Frontal cortex (tissue), 4 donors: ENCODE data around the gene FLAD1. TPM values are rescaled to one million over a fixed set of nuclear protein-coding genes. Genes with fewer than 3 reads are reported as not detected.

ENCODE experiments used
- DNase-seq, 2 donors: peaks; one replicate each; pipeline ENCODE4 v3.0.0; 2012; ENCODE audit warnings: low spot score in 2 of 2
- FAIRE-seq: peaks from 2 replicates; lab custom pipeline; 2012; peaks lifted over from hg19 to GRCh38; lab: Jason Lieb, UNC
- small RNA-seq: library from RNA; depleted of rRNA; stranded (forward); fragments of <200 nt; gene quantifications from one replicate; pipeline ENCODE3, GENCODE V24; 2014
- total RNA-seq: library from RNA; depleted of rRNA; stranded (reverse); fragments of >200 nt; gene quantifications from one replicate; pipeline ENCODE4 v1.2.3, GENCODE V29; 2014
- donor health status: control.
- donor health status: control.
- donor health status: control.

The FLAD1 gene
- total RNA-seq, 1 donor from 2014 or later, result 17.9 TPM

DNA sequence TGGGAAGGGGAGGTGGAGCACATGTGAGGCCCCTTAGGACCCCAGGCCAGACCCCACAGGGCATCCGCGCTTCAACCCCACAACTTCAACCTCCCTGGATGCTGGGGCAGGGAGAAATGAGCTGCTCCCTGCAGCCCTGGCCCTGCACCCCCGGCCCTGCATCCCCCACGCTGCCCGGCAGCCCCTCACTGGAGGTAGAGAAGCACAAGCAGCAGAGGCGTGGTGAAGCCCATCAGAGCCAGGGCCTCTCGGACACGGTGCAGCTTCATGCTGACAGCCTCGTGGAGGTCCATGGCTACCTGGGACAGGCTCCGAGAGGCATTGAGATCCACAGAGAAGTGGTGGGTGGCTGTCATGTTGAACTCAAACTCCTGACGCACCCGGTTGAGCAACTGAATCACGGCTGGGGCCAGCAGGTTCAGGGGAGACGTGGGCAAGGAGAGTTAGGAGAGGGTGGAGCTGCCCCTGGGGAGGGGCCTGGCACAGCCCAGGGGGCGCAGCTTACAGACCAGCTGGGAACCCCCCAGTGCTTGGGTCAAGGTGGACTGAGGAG, 47.2 kb downstream of the FLAD1 start:
- DNase-seq (no peak), FAIRE-seq (no peak)

DNA sequence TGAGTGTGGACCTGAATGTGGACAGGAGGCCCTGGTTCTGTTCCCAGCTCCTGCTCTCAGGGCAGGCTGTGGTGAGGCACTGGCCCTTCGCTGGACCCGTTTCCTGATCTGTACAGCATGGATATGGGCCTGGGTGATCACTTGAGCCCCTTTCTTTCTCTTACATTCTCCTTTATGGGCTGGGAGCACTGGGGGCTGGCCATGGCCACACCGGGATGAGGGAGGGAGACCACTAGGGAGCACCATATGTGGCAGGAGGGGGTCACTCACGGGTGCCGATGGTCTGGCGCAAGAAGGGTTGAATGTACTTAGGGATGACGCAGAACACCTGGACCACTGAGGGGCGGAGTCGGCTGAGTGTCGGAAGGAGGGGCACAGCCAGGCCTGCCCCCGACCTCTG, 47.8 kb downstream of the FLAD1 start:
- DNase-seq (no peak), FAIRE-seq (no peak)

DNA sequence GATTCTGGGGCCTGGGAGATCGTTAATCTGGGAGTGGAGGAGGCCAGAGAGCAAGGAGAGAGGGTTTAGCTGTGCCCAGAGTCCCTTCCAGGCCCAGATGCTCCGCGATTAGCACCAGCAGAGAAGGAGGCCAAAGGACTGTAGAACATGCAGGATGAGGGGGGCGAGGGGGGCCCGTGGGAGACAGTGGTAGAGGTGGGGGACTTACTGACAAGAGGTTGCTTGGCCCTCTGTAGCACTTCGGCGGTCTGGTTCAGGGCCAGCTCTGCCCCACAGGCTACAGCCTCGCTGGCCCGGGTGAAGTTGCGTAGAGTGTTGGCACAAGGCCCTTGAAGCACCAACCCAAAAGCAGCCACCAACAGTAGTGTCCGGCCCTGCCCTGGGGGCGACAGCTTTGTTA, 49.7 kb downstream of the FLAD1 start:
- no peak for FAIRE-seq
- DNase-seq, result no peak

DNA sequence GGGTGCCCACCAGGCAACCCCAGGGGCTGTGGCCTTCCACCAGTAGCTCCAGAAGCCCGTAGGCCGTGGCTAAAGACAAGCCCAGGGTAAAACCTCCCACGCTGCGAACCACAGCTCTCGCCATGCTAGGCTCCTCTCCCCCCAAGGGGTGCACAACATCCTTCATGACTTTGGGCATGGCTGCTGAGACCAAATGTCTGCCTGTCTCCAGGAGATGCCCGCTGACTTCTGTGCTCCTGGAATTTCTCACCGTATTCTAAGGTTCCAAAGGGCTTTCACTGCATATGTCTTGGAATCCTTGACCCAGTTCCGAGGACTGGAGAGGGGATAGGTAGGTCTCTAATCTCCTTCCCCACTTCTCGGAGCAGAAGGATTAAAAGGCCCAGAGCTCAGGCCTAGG, 50.4 kb downstream of the FLAD1 start, which contains the start of the genes DCST1 and DCST2:
Gene DCST1, plus strand, starts transcription at position 301 of the 400 bp plus-strand sequence. CDS start 213 bp downstream, outside the sequence.
Gene DCST2, minus strand, starts transcription at position 258 of the 400 bp plus-strand sequence. Its CDS starts 80 bp downstream, at position 178.
- FAIRE-seq (no peak), DNase-seq (no peak)

DNA sequence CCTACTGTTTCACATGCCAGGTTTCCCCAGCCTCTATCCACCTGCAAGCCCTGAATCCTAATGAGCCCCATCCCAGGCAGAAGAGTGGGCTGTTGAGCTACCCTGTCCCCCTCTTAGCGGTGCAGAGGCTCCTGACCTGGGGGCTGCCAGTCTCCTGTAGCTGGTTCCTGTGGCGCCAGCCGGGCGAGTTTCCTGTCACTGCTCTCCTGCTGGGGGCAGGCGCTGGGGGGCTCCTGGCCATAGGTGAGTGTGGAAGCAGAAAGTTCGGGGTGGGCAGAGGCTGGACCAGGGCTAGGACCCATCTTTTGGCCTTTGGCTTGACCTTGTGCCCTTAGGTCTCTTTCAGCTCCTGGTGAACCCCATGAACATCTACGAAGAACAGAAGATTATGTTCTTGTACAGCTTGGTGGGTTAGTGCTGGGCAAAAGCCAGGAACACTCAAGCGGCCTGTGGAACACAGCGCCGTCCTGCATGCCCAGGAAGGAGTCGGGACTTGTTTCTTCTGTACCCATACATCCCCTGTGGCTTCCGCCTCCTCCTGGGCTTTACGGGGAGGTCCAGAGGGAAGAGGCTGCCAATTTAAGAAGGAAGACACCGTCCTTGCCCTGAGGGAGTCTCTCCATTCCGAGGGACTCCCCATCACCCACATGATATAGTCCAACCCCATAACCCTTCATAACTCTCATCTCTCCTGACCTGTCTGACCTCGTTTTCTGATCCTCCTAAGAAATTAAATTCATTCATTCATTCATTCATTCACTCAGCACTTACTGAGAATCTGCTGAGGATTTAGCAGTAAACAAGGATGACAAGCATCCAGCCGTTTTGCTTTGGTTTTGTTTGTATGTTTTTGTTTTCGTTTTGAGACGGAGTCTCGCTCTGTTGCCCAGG, 51.4 kb downstream of the FLAD1 start:
- DNase-seq (no peak), FAIRE-seq (no peak)

DNA sequence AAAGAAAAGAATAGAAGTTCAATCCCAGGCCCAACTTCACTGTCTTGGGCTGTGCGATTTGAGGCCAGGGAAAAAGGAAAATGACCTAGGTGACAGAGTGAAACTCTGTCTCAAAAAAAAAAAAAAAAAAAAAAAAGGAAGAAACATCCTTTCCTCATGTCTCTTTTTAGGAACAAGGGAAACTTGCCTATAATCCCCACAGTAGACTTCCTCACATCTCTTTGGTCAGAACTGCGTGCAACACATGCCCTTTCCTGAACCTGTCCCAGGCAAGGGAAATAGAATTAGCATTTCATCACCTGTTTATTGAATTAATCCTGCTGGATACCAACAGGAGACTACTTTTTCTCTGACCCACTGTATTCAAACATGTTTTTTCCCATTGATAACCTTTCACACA, 52.8 kb downstream of the FLAD1 start:
- DNase-seq (no peak), FAIRE-seq (no peak)

DNA sequence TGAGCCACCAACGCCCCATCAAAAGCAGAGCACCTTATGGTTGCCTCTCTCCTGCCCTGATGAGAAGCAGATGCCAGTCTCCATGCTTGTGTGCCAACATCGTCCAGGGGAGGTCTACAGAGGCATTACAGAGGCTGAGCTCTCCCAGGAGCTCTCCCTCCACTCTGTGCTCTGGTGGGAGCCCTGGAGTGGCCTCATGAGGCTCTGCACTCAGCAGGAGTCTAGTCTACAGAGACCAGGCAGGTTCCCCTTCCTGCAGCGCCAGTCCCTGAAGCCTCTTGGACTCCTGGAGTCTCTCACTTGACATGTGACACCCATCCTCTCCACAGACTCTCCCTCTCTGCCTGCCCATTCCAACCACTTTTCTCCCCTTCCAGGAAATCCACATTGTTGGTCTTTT, 53.9 kb downstream of the FLAD1 start:
- DNase-seq (no peak), FAIRE-seq (no peak)

DNA sequence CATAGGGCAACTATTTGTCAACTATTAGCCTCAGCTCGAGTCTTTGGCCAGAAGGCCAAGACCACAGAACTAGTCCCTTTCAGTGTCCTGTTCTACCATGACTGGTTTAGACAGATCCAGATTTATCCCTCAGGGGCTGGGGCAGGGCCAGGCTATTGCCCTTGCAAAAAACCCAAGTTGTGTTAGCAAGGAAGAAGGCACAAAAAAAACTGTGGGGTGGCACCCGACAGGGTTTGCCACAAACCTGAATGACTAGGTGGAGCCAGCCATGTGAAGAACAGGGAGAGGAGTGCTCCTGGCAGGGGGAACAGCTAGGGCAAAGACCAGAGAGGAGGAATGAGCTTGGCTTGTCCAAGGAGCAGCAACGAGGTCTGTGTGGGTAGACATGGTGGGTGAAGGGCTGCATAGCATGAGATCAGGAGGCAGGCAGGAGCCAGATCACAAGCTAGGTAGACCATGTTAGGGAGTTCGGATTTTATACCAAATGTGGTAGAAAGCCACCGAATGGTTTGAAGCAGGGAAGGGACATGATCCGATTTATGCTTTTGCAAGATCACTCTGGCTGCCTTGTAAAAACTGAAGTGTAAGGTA, 54.8 kb downstream of the FLAD1 start:
- no peak for FAIRE-seq

DNA sequence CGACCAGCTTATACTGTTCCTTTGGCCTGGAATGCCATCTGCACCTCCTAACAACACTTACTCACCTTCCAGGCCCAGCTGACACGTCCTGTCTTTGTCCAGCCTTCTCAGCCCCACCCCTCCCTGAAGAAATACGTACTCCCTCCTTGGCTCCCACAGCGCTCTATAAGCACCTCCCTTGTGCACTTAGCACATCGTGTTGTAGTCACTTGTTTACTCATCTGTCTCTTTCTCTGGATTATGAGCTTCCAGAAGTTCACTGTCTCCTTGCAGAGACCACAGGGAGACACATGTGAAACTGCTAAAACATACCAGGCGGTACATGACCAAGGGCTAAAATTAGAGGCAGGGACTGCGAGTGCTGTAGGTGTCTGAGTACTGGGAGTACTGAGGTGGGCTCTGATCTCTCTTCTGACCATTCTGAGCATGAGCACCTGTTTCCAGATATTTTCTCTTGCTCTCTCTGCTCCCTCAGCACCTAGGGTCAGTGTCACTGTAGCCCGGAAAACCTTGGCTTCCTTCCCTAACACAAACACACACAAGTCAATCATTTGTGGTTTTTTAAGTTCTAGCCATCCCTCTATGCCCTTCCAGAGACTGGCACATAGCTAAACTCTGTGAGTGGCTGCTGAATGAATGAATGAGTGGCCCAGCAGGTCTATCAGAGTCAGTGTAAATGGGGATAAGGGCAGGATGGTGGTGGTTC, 55.6 kb downstream of the FLAD1 start:
- FAIRE-seq, result no peak

More for the DNA sequence above, 54.8 kb downstream of the FLAD1 start:
- DNase-seq, result no peak

DNA sequence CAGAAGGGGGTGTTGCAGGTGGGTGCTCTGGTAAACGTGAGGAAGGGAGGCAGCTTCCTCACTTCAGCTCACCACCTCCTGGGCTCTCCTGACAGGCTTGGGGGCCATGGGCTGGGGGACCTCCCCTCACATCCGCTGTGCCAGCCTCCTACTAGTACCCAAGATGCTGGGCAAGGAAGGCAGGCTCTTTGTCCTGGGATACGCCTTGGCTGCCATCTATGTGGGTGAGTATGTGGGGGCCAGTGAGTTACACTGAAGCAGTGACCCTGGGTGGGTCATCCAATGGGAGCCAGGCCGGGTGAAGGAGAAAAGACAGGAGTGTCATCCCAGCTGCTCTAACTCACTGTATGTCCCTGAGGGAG, 56.1 kb downstream of the FLAD1 start:
- no peak for DNase-seq
- no peak for FAIRE-seq

More for the DNA sequence above, 55.6 kb downstream of the FLAD1 start:
- DNase-seq, result no peak

DNA sequence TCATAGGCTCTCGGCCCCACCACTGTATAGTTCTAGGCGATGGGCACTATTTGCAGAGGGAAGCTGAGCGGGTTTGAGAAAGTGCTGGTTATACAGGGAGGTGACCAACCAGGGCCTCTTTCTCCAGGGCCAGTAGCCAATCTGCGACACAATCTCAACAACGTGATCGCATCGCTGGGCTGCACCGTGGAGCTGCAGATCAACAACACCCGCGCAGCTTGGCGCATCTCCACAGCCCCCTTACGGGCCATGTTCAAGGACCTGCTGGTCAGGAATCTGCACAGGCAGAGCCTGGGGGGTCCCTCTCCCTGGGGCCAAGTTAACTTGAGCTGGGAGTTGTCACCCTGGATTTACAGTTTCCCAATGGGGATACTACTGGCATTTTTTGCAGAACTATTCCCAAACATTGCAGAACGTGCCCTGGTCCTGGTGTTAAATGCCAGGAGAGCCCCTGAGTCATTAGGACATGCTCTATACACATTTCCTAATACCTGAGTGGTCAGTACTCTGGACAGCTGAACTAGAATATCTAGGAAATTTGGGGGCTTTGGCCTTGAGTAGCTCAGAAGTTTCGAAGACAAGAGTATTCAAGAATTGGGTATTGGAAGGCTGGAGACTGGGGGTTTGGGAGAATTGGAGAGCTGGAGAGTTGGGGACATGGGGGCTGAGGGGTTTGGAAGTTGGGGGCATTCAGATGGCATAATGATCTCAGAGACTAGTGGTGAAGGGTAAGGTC, 57.4 kb downstream of the FLAD1 start:
- FAIRE-seq (no peak), DNase-seq (no peak)

Small RNAs within 50 kb of the gene (small RNA-seq; reads per million reads assigned to genes)
- gene MIR4258 (not detected), gene RF00017 (not detected)

Other genes starting within 250 kb of the FLAD1 start
- gene KCNN3, start 113.1 kb upstream of the FLAD1 start, total RNA-seq, result 2.4 TPM
- 10.2 TPM for gene PMVK, start 46.6 kb upstream of the FLAD1 start, total RNA-seq
- gene PBXIP1, start 27.2 kb upstream of the FLAD1 start, total RNA-seq, result 15.1 TPM
- 9.4 TPM for gene PYGO2, start 21.6 kb upstream of the FLAD1 start, total RNA-seq
- gene SHC1, start 12.6 kb upstream of the FLAD1 start, total RNA-seq, result 6.9 TPM
- gene CKS1B, start 8.7 kb upstream of the FLAD1 start, total RNA-seq, result 12.6 TPM
- gene LENEP, start 10.2 kb downstream of the FLAD1 start, total RNA-seq, result 1.2 TPM
- gene ZBTB7B, start 19.5 kb downstream of the FLAD1 start, total RNA-seq, result 0.82 TPM
- gene DCST2, start 50.4 kb downstream of the FLAD1 start, total RNA-seq, result under 0.01 TPM
- gene DCST1, start 50.5 kb downstream of the FLAD1 start, total RNA-seq, result not detected
- gene ADAM15, start 68.0 kb downstream of the FLAD1 start, total RNA-seq, result 11.8 TPM
- 0.82 TPM for gene EFNA4, start 80.4 kb downstream of the FLAD1 start, total RNA-seq
- gene EFNA3, start 95.5 kb downstream of the FLAD1 start, total RNA-seq, result 9.8 TPM
- gene EFNA1, start 144.5 kb downstream of the FLAD1 start, total RNA-seq, result 4.1 TPM
- gene SLC50A1, start 152.5 kb downstream of the FLAD1 start, total RNA-seq, result 4.9 TPM
- 15.1 TPM for gene DPM3, start 157.2 kb downstream of the FLAD1 start, total RNA-seq
- gene KRTCAP2, start 190.0 kb downstream of the FLAD1 start, total RNA-seq, result 74.6 TPM
- gene TRIM46, start 190.5 kb downstream of the FLAD1 start, total RNA-seq, result 21.2 TPM
- gene THBS3, start 224.6 kb downstream of the FLAD1 start, total RNA-seq, result 7.7 TPM
- gene MTX1, start 225.4 kb downstream of the FLAD1 start, total RNA-seq, result 13.9 TPM